ENCODE data around the gene DLG1.

DNA sequence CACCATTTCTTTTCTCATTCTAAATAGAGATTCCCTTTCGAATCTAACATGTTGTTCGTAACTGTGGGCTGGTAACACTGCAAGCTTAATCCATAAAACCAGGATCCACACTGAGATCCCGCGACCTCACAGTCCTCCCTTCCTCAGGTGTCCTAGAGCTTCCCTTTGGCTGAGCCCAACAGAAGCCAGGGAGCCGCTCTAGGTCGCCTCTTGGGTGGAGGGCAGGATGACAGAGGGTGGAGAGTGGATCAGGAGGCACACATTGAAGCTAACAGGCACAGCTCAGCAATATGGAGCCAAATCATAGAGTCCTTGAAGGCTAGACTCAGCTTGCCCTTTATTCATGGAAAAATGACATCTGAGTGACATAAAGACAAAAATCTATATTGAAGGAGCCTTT is 44.7 kb upstream of the DLG1 start:
- TF ChIP-seq CTCF (IDR thresholded peaks at IDR 0.05) (no peak), EZH2 (IDR thresholded peaks at IDR 0.05) (no peak)

Measured in neural progenitor cell (in vitro differentiated cells).